Sigmoid colon (tissue), 4 donors: Measurements from ENCODE around the gene TGM3.

Experiments
- CTCF ChIP-seq, 4 experiments: fragments of 450-650 bp in 3 of 4; fragments of 200-600 bp in 1 of 4; IDR thresholded peaks; one replicate each; pipeline ENCODE4 v1.5.1; 2016 to 2019; ENCODE audit warnings: antibody characterized with exemption in 4 of 4, mild to moderate bottlenecking in 3 of 4, moderate library complexity in 2 of 4
- EP300 ChIP-seq, 4 donors: sonication (generic); formaldehyde crosslinking; IDR thresholded peaks; one replicate each; pipeline ENCODE4 v1.6.1; 2017; ENCODE audit warnings: antibody characterized with exemption in 4 of 4
- POLR2A ChIP-seq, 2 donors: fragments of 450-650 bp; IDR thresholded peaks; one replicate each; pipeline ENCODE4 v1.6.1; 2016; ENCODE audit warnings: antibody characterized with exemption in 2 of 2, mild to moderate bottlenecking in 2 of 2, moderate library complexity in 2 of 2
- POLR2AphosphoS5 ChIP-seq, 4 donors: sonication (generic); formaldehyde crosslinking; IDR thresholded peaks; one replicate each; pipeline ENCODE4 v1.6.1; 2017; ENCODE audit warnings: antibody characterized with exemption in 4 of 4

GRCh38 chr20:2320813-2321658 is 25.2 kb downstream of the TGM3 start:
- no peak for TF ChIP-seq CTCF (IDR thresholded peaks at IDR 0.05)
- TF ChIP-seq EP300 (IDR thresholded peaks at IDR 0.05): no peak
- no peak for TF ChIP-seq POLR2A (IDR thresholded peaks at IDR 0.05)
- TF ChIP-seq POLR2AphosphoS5 (IDR thresholded peaks at IDR 0.05): no peak
